HG03060 (cell line): ENCODE data around the gene B4GALT5.

Experiments
- ATAC-seq: cut with Tn5 transposase; IDR thresholded peaks from one replicate; pipeline ENCODE4 v1.9.1; 2021; ENCODE audit warnings: low read depth, moderate number of reproducible peaks; ENCODE audit not compliant: unreplicated experiment

Gene B4GALT5

GRCh38 chr20:49591217-49591865 lies 122.3 kb downstream of the B4GALT5 start:
- ATAC-seq, result no peak

- no peak for ATAC-seq
Measured at GRCh38 chr20:49590163-49591017, 123.3 kb downstream of the B4GALT5 start.

GRCh38 chr20:49589747-49590146 lies 123.9 kb downstream of the B4GALT5 start:
- ATAC-seq, result no peak

- no peak for ATAC-seq
Measured at GRCh38 chr20:49587111-49587570, 126.5 kb downstream of the B4GALT5 start.

- ATAC-seq, result no peak
Measured at GRCh38 chr20:49585585-49586245, 128.0 kb downstream of the B4GALT5 start.

- ATAC-seq, result no peak
Measured at GRCh38 chr20:49584418-49585382, 129.0 kb downstream of the B4GALT5 start.

GRCh38 chr20:49583669-49584417 lies 129.8 kb downstream of the B4GALT5 start:
- no peak for ATAC-seq

- ATAC-seq, result no peak
Measured at GRCh38 chr20:49583343-49583668, 130.4 kb downstream of the B4GALT5 start.
